GM19239 (cell line): ENCODE data around the gene PREB.
"Not testable (repeated sequence)": the region's sequence is repeated elsewhere in the genome, so short reads cannot be mapped to it uniquely, and the experiment has no call there.

Experiments
- DNase-seq: peaks from one replicate; pipeline ENCODE4 v3.0.0; 2011; ENCODE audit warnings: low spot score; ENCODE audit not compliant: insufficient read length
- FAIRE-seq: peaks from 2 replicates; lab custom pipeline; 2011; peaks lifted over from hg19 to GRCh38; lab: Jason Lieb, UNC

PREB gene

DNA sequence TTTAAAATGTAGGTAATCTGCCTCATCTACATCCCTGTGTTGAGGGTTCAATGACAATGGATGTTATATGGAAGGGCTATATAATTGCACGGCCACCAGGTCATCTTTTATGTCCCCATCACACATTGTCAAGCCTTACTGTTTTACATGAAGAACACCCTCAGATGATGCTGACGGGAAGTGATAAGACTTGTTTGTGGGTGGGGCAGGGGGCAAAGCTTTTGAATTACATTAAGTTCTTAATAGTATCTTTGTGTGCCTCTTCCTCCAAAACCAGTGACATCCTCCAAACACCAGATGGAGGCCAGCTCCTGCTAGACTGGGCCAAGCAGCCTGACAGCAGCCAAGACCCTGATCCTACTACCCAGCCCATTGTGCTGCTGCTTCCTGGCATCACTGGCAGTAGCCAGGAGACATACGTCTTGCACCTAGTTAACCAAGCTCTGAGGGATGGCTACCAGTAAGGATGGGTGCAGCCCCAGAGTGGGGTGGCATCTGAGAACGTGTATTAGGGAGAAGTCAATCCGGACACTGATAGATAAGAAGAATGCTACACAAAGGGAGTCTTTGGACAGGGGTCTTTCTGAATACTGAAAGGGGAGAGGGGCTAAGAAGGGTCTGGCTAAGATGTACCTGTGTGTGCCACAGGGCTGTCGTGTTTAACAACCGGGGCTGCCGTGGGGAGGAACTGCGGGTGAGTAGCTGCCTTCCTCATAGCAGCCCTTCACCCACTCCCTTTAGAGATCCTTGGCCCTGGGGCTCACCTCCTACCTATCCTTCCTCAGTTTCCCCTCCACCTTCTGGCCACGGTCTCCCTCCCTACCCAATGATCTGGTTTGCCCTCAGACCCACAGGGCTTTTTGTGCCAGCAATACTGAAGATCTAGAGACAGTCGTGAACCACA lies 5.5 kb downstream of the PREB start:
- FAIRE-seq: no peak

DNA sequence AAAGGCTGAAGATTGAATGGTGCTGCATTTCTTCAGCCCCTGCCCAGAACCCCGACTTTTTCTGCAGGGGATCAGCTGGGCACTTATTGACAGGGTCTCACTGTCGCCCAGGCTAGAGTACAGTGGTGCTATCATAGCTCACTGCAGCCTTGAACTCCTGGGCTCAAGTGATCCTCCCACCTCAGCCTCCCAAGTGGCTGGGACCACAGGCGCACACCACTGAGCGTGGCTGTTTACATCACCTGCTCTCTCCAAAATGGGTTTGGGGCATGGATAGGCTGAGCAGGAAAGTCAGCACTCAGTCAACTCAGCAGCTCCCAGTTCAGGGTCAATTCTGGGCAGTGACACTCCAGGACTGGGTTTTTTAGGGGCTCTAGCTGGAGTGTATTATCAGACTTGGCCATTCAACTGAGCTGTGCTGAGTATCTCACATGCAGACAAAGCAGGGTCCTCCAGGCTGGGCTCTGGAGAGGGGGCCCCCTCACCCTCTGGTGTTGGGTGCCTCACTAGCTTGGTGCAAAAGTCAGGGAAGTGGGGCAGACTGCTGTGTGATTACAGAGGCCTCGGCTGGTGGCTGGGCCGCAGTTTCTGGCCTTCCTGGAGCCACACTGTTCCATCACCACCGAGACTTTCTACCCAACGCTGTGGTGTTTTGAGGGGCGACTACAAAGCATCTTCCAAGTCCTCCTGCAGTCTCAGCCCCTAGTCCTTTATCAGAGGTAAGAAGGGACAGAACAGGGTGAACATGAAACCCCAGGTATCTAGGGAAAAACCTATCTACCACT lies 6.4 kb downstream of the PREB start:
- DNase-seq (no peak), FAIRE-seq (no peak)

More for the DNA sequence above, 5.5 kb downstream of the PREB start:
- DNase-seq: no peak

DNA sequence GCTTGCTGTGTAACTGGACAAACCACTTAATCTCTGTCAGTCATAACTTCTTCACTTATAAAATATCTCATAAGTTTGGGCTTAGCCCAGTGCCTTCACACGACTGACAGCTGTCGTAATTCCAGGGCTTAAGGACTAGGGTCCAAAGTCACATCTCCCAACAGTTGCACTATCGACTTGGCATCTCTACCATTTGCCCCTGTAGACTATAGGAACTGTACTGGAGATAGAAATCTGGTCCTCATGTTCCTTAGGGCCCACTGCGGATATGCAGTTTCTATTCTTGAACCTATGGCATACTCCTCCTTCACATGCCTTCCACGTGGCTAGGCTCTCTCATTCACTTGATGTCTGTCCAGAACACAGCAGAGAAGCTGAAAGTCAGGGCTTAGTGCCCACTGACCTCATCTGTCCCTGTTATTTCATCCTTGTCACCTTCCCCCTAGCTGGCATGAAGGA lies 8.2 kb downstream of the PREB start:
- no peak for DNase-seq

DNA sequence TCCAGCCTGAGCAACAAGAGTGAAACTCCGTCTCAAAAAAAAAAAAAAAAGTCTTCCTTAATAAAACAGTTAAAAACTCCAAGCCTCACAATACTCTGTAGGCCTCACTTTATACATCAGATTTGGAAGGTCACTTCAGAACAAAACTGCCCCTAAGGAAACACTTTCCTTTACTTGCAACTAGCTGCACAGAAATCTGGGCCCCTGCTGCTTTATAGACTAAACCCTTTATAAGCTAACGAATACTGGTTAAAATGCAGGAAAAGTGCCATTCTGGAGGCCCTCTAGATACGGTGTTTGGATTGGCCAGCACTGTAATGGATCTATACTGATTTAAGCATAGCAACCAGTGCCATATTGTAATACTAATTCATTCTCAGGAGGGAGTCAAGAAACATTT lies 9.3 kb downstream of the PREB start:
- FAIRE-seq (no peak), DNase-seq (no peak)

More for the DNA sequence above, 8.2 kb downstream of the PREB start:
- FAIRE-seq: no peak

GRCh38 chr2:27123302-27124150 lies 10.9 kb downstream of the PREB start, which contains the start of gene ABHD1:
Gene ABHD1, plus strand, starts transcription at chr2:27123815. Its CDS starts 134 bp downstream, at chr2:27123949.
- no peak for DNase-seq

GRCh38 chr2:27122791-27123190 lies 11.6 kb downstream of the PREB start:
- DNase-seq (no peak), FAIRE-seq (no peak)

More at GRCh38 chr2:27123302-27124150, 10.9 kb downstream of the PREB start, which contains the start of gene ABHD1:
- no peak for FAIRE-seq

DNA sequence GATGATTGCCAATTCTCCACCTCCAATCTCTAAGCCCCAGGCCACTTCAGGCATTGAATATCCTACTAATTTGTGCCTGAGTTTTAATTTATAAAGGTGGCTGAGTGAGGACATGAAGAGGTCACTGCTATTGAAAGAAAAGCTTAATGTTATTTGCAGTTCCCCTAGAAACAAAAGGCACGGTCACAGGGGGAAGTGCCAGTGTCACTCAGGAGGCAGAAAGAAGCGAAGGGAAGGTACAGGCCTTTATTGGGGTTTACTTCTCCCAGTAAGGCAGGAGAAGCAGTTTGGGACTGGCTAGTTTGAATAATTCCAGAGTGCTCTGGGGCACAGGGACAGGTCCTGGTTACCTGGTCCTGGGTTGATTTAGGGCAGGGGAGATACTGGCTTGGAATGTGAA lies 12.5 kb downstream of the PREB start:
- FAIRE-seq: no peak
- DNase-seq: no peak

GRCh38 chr2:27119330-27119670 lies 15.1 kb downstream of the PREB start:
- not testable (repeated sequence) for FAIRE-seq, DNase-seq

DNA sequence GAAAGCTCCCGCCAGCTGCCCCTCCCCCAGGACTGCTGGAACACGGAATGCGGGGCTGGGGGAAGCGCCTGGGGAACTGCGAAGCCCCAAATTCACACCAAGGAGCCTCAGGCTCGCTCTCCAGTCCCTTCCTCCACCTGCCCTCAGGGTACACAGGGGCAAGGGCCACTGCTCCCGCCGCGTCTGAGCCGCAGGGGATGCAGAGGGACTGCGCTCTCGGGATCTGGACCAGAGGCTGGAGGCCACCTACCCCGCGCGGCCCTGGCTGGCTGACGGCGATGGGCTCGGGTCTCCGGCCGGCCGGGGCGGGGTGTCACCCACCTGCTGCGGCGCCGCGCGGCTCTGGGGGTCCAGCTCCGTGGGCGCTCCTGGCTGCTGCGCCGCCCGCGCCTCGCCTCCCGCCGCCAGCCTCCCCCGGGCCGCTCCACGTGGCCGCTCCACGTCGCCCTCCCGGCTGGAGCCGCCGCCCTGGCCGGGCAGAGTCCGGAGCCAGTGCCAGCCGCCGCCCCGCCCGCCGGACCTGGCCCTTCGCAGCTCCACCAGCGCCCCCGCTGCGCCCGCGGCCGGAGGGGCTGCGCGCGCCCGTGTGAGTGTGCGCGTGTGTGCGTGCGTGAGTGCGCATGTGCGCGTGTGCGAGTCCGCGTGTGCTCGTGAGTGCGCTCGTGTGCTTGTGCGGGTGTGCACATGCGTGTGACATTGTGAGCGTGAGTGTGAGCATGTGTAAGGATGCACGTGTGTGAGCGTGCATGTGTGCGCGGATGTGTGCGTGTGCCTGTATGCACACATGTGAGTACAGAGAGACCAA lies 15.7 kb downstream of the PREB start, which contains the start of gene CGREF1:
TSS of gene CGREF1 (minus strand) at position 604 of the 805 bp plus-strand sequence. CDS start 14,762 bp downstream, outside the sequence.
- no peak for FAIRE-seq
- DNase-seq: no peak

- FAIRE-seq: no peak
These were observed 16.4 kb downstream of the PREB start for GRCh38 chr2:27117995-27118524.

GRCh38 chr2:27115519-27115918 lies 18.9 kb downstream of the PREB start:
- FAIRE-seq (no peak), DNase-seq (no peak)

More at GRCh38 chr2:27117995-27118524, 16.4 kb downstream of the PREB start:
- no peak for DNase-seq

- FAIRE-seq, DNase-seq: not testable (repeated sequence)
These were observed 22.9 kb downstream of the PREB start for GRCh38 chr2:27111392-27112078.

- DNase-seq, FAIRE-seq: not testable (repeated sequence)
These were observed 23.7 kb downstream of the PREB start for GRCh38 chr2:27110603-27111352.

DNA sequence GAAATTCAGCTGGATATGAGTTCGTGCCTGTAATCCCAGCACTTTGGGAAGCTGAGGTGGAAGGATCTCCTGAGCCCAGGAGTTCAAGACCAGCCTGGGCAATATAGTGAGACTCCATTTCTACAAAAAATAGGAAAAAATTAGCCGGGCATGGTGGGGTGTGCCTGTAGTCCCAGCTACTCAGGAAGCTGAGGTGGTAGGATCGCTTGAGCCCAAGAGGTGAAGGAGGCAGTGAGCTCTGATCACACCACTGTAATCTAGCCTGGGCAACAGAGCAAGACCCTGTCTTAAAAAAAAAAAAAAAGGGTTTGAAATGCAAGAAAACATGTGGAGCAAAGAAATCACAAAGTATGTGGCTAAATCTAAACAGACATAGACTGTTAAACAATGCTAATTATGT lies 25.4 kb downstream of the PREB start:
- DNase-seq: no peak
- FAIRE-seq: no peak

DNA sequence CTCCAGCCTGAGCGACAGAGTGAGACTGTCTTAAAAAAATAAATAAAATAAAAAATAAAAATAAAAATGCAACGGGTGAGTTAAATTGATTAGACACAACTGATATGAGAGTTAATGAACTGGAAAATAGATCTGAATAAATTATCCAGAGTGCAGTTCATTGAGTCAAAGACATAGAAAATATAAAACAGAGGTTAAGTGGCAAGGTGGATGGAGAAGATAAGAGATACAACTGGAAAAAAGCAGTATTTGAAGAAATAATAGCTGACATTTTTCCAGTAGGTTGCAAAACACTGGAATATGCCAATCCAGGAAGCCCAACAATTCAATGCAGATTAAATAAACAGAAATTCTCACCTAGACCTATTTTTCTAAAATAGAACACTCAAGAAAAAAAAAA lies 26.2 kb downstream of the PREB start:
- DNase-seq (no peak), FAIRE-seq (no peak)

DNA sequence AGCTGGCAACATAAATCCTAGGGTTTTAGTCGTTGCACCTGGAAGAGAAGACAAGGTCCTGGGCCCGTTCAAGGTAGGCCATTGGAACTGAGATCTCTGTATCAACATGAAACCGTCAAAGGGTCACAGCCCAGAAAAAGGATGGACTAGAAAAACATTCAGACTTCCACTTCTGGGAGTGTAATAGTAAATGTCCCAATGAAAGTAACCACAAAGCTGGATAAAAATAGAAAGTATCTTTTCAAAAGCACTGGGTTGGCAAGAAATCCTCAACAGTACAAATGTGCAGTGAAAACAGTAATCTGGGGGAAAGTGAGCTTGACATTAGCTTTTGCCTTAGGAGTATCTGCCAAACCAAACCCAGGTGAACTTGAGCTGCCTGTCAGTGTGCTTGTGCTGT lies 28.5 kb downstream of the PREB start:
- no peak for FAIRE-seq
- no peak for DNase-seq

GRCh38 chr2:27102329-27102728 lies 32.1 kb downstream of the PREB start:
- DNase-seq: no peak
- no peak for FAIRE-seq

GRCh38 chr2:27100036-27100435 lies 34.4 kb downstream of the PREB start:
- no peak for DNase-seq
- FAIRE-seq: no peak
